ENCODE measurements around the gene S100A5.
A peak's percentile ranks its signal among the peaks of the same experiment; 100 is the strongest.

The S100A5 gene

DNA sequence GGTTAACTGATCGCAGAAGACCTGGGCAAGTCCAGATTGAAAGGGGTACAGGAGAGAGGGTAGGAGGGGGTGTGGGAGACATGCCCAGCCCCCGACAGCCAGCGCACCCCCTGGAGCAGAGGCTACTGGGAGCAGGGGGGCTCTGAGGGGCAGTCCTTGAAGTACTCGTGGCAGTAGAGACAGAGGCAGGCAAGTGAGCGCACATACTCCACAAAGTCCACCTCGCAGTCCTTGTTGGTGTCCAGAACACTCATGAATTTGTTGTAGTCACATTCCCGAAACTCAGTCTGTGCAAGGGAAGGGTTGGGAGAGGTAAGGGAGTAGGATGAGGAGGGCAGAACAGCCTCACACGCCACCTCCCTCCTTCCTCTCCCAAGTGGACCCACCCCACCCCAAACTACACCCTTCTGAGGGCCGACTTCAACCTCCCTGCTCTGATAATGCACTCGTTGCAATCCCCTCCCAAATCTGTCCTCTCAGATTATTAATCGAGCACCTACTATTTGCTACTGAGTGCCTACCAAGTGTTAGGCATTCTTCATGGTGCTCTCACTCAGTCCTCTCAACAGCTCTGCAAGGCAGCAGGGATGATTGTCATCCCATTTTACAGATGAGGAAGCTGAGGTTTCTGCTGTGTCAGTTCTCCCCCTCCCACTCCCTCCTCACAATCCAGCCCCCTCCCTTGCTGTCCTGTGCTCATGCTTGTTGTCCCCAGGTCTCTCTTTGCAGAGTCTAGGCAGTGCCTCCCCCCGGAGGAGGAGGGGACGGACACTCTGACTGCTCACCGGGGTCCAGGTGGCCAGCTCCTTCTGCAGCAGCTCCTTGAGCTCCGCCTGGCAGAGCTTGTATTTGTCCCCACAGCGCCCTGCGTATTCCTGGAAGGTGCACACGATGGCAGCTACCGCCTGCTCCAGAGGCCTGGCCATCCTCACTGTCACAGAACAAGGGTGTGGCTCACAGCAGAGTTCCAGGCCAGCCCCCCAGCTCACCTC lies 7.1 kb upstream of the S100A5 start:
- DNase-seq (ENCODE audit: low spot score): no peak

DNA sequence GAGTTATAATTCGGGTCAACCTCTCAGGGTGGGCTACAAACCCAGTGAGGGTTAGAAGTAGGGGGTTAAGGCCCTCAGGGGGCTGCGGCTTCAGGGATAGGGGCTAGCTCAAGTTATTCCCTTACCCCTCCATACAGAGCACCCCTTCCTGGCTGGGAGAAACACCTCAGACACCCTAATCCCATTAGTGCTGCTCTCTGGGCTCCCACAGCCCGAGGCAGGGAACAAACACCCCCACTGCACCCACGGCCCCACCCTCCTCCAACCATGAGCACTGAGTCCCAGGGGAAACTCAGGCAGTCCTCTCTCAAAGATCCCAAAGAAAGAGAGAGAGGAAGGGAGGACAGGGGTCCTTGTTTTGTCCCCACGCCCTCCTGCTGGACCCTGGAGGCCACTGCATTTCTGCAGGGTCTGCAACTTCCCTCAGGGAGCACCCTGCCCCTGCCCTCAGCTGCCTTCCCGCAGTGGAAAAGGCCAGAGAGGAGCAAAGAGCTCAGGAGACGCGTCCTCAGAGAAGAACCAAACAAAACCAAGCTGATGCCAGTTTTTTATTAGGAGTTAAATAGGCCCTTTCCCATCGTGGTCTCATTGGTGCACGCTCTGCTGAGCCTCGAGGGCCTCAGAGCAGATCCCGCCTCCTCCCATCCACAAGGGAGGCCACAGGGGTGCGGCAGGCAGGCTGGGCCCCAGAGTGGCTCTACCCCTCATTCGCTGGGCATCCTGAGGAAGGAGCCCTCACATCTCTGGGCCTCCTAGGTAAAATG lies 6.2 kb upstream of the S100A5 start:
- DNase-seq (ENCODE audit: low spot score): no peak

GRCh38 chr1:153546371-153546770 lies 5.6 kb upstream of the S100A5 start:
- no peak for DNase-seq (ENCODE audit: low spot score)

DNA sequence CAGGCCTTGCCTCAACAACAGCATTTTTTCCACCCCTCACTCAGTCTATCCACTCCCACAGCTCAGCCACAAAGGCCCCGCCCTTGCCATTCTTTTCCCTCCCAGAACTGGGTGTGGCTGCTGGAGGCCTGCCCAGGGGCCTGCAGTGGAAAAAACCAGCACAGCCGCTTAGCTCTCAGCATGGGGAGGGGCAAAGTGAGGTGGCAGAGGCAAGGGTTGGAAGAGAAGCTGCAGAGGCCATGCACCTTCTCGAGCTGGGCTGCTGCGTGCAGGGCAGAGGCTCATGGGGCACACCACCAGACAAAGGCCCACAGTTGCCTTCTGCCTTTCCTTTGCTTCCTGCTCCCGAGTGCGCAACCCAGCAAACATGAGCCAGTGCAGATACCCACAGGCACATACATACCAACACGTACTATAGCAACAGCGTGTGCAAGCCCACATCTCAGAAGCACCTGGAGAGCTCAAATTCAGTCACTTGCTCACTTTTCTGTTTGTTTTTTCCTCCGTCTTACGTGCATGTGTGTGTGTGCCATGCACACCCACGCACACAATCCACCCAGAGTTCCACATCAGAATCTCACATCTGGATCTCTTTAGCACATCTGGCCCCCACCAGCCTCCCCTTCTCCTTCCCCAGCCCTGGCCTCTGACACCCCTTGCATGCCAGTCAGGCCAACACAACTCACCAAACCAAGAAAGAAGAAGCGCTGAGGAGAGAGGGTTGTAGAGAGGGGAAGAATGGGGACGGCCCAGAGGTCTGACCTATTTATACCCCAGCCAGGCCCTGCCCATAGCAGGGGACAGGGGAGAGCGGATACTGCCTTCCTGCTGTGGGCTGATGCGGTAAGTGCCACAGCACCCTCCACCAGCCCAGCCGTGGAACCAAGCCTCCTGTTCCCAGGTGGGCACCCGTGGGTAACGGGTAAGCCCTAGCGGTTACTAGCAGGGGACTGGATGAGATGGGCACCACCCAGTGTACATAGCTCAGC lies 4.6 kb upstream of the S100A5 start, which contains the start of gene S100A4:
Gene S100A4 (minus strand): TSS at position 740 of the 989 bp plus-strand sequence. CDS start 1,012 bp downstream, outside the sequence.
- DNase-seq (ENCODE audit: low spot score): peak; percentile 95

GRCh38 chr1:153544453-153545066 lies 3.8 kb upstream of the S100A5 start:
- no peak for DNase-seq (ENCODE audit: low spot score)

GRCh38 chr1:153543736-153544135 lies 3.0 kb upstream of the S100A5 start:
- no peak for DNase-seq (ENCODE audit: low spot score)

DNA sequence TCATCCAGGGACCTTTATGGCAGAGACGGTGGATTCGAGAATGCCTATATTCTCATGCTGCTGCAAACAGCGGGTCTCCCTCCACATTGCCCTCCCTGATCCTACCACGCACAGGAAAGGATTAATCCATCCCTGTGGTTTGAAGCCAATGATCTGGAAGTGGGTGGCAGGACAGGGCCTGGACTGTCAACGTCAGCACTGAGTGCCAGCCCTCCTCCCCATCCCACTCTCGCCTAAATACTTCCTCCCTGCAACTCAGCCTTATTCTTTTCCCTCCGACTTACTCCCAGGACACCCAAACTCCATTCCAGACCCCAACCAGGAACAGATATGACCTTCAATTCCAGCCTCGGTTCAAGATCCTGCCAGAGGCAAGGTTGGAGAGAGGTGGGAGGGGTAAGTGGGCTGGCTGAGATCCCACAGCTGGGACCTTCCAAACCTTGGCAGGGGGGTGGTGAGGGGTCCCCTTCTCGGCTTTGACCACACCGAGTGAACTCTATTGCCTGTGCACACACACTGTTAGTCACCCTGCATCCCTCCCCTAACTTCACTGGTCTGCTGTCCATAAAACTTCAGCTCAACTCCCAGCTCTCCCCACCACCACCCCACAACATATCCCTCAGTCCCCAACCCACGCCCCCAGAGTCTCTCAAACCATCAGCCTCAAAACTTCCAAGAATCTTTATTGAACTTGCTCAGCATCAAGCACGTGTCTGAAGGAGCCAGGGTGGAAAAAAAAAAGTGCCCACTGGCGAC lies 2.4 kb upstream of the S100A5 start:
- peak; percentile 39 for DNase-seq (ENCODE audit: low spot score)

DNA sequence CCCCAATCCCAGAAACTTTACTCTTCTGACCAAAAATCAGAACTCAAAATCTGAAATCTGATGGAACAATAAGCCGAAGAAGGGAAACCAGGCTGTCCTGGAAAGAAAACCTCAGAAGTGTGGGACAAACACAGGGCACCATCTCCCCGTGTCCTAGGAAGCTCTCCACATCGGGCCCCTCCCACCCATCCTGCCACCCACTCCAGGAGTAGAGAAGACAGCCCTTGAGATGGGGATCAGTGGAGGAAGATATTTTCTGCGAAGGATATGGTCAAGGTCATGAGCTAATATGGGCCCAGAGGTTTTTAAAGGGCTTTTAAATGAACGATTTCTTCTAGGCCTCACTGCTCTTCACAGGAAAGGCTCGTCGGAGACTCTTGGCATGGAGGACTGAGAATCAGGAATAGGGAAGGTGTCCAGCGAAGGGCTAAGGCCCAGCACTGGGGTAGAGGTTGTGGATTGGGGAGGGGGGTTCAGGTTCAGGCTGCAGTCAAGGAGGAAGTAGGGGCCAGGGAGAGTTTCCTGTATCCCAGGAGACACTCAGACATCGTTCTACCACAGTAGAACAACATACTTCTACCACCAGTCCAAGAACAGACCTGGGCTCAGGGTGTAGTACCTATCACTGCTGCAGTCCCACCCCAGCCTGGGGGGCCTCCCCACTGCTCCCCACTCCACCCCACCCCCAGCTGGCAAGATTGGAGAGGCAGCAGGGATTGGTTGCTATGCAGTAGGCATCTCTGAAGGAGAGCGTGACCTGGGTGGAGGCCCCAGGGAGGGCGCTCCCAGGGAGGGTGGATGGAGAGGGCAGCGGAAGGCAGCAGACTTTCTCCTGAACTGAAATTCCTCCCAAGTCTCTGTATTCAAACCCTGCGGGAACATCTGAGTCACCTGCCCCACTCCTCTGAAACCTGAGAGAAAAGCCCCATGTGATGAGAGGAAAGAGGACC lies 1.2 kb upstream of the S100A5 start:
- DNase-seq (ENCODE audit: low spot score): no peak

- no peak for DNase-seq (ENCODE audit: low spot score)
These were observed 1.2 kb downstream of the S100A5 start for GRCh38 chr1:153539395-153540093.

- peak; percentile 35 for DNase-seq (ENCODE audit: low spot score)
These were observed 2.4 kb downstream of the S100A5 start for GRCh38 chr1:153538315-153538821.

DNA sequence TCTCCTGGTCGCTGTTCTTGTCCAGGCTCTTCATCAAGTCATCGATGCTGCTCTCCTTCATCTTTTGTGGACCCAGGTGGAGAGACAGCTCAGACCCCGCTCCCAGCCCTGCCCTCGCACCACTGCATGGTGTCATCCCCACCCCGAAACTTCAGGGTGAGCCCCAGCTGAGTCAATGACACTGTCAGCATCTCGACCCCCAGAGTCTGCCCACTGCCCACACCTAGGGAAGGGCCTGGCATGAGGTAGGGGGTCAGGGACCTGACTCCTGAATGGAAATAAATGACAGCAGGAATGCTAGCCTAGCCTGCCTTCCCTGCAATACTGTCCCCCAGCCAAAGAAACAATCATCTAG lies 3.4 kb downstream of the S100A5 start:
- no peak for DNase-seq (ENCODE audit: low spot score)

- peak; percentile 65 for DNase-seq (ENCODE audit: low spot score)
These were observed 3.9 kb downstream of the S100A5 start for GRCh38 chr1:153536671-153537375.

GRCh38 chr1:153536012-153536670 lies 4.6 kb downstream of the S100A5 start:
- DNase-seq (ENCODE audit: low spot score): peak; percentile 94

DNA sequence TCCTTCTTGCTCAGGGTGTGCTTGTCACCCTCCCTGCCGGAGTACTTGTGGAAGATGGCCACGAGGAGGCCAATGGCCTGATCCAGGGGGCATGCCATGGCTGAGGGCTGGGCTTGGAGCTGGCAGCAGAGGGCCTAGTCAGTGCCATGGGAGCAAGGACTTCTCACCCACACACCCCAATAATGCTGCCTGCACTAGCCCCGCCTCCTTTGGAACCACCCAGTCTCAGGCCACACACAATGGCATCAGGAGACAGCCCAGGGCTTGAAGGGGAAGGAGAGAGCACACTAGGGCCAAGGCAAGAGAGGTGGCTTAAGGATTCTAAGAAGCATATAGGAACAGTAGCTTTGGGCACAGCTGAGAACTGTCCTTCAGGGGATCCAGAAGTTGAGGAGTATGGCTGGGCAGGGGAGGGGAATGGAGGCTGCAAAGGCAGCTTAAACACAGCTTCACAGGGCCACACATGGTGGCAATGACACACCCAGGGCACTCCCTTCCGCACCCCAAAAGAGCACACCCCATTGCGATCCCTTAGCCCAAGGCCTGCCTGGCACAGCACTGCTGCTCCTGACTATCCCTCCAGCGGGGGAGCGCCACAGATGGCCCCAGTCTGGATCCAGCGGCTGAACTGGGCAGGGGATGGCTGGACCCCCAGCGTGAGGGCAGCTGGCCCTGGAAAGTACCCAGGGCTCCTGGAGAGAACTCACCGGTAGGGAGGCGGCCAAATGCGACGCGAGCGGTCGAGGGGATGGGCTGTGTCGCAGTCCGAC lies 5.3 kb downstream of the S100A5 start, which contains the start of gene S100A6:
Gene S100A6 (minus strand): TSS at position 750 of the 770 bp plus-strand sequence. CDS start 652 bp downstream, at position 98.
- DNase-seq (ENCODE audit: low spot score): no peak

- DNase-seq (ENCODE audit: low spot score): no peak
These were observed 5.9 kb downstream of the S100A5 start for GRCh38 chr1:153534925-153535241.

- no peak for DNase-seq (ENCODE audit: low spot score)
These were observed 6.4 kb downstream of the S100A5 start for GRCh38 chr1:153534226-153534924.
